Mesenteric fat pad (tissue), 1 donor: ENCODE data around the gene CFDP1. TPM values are rescaled to one million over a fixed set of nuclear protein-coding genes. Genes with fewer than 3 reads are reported as not detected.

Experiments
- DNase-seq: peaks from one replicate; pipeline ENCODE4 v3.0.0-alpha.2; 2020; ENCODE audit warnings: low spot score
- total RNA-seq: library from RNA; stranded (reverse); fragmentation: NEBNext Ultra II Directional; extraction: Animal tissue kit (Norgen Biotek cat#: 25700); gene quantifications from one replicate; pipeline ENCODE4 v1.2.1, GENCODE V29; 2021
- donor health status: DM: yes; HTN: yes; CAD: no.

Gene CFDP1
- total RNA-seq, 1 donor from 2014 or later = 43.1 TPM

DNA sequence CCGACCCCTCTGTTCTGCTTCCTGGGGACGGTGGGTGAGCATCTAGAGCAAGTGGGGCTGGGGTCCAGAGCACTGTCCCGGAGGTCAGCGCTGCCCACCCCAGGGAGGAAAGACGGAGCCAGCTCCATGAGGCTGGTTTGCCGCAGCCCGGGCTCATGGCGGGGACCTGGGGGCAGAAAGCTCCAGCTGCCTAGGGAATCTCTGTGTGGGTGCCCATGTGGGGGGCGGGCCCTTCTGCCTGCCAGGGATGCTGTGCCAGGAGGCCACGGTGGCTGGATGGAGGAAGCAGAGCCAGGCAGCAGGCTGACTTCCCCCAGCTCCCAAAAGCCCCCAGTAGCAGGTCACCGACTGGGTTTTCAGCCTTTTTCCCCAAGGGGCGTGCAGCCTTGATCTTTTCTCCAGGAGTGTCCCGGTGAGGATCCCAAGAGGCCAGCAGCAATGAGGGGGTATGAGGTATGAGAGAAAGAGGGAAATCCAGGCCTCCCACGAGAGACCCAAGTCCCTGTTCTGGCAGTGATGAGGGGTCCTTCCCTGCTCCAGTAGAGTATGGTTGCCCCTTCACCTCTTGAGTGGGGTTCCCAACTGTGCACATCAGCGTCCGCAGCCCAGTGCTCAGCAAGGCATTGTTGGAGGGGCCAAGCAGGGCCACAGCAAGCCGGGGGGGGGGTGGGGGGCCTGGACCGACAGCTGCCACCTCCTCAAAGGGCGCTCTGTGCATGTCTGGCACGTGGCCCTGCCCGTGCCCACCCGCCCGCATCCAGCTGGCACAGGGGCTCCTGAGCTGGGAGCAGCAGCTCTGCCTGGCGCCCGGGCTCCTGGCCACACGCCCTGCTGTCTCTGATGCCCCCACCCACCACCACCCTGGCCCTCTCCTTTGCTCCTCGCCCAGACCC is 166.3 kb downstream of the CFDP1 start:
- DNase-seq = no peak

DNA sequence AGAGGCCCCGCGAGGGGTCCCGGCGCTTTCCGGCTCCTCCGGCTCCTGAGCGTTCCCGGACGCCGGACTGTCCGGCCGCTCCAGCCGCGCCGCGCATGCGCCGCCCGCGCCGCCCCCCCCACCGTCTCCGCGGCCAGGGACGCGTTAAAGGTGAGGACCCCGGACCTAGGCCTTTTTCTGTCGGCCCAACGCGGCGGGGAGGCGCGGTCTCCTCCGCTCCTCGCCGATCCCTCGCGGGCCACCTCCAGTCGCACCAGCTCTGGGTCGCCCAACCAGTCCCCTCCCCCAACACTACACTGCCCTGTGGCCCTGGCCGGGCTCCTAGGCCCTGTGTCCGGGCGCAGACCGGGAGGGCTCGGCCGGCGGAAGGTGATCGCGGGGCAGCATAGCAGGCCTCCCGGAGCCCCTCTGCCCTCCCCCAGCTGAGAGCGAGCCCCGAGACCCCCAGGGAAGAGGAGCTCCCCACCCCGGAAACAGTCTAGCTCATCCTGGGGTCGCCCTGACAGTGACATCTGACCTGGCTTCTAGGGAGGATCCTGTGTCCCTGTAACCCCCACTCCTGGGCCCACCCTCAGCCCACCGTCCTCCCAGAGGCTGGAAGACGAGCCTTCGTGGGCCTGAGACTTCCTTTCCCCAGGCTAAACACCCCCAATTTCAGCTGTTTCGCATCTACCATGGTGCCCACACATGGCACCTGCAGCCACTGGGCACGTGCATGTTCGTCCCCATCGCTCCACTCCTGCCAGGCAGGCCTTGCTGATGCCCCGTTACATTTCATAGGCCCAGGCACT is 167.2 kb downstream of the CFDP1 start:
- no peak for DNase-seq

DNA sequence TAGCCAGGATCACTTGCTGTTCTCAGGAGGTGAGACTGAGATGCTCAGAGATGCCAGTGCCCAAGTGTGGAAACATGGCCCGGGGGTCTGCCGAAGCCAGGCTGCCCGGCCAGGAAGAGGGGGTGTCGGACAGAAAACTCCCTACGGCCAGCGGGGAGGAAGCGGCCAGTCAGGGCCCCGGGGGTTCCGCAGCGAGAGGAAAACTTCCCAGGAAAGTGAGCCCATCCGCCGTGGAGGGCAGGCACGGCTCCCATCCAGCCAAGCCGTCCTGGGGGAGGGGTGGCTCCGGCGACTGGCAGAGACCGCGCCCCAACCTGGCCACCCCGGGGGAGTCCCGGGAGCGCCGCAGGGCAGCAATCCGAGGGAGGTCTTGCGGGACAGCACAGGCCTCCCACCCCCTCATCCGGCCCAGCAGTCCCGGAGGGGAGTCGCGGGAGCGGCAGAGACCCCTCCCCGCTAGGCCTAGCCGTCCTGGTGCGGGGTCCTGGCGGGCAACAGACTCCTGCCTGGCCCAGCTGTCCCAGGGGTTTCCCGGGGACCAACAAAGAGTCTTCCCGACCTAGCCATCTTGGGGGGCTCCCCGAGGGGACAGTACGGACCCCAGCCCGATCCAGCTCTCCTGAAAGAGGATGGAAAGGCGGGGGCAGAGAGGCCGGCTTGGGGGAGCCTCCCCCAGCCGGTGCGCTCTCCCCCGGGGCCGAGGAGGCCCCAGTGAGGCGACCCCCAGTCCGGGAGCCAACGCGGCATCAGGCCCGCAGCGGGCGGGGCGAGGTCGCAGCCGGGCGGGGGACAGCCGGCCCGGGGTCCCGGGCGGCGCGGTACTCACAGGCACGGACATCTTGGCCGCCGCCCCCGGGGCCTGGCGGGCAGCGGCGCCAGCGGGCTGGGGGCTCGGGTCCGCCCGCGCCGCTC is 168.0 kb downstream of the CFDP1 start:
- DNase-seq = no peak

DNA sequence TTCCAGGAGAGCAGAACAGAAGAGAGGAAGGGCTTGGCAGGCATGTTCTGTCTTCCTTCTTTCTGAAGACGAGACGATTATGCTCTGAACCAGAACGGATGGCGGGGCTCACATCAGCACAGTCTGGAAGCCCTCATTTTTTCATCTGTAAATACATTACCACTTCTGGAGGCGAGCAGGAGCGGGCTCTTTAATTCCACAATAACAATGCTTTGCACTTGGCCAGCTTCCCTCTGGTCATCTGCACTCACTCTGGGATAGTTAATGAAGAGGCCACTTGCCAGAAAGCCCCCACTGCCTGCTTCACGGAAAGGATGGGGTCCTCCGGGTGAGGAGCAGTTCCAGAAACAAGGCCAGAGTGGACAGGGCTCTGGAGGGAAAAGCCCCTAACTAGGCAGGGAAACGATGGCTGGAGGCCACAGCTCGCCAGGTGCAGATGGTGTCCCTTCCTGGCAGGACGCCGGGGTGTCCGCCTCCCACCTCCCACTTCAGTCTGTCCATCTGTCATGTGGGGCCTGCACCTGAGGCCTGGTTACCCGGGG is 168.8 kb downstream of the CFDP1 start:
- DNase-seq = no peak

DNA sequence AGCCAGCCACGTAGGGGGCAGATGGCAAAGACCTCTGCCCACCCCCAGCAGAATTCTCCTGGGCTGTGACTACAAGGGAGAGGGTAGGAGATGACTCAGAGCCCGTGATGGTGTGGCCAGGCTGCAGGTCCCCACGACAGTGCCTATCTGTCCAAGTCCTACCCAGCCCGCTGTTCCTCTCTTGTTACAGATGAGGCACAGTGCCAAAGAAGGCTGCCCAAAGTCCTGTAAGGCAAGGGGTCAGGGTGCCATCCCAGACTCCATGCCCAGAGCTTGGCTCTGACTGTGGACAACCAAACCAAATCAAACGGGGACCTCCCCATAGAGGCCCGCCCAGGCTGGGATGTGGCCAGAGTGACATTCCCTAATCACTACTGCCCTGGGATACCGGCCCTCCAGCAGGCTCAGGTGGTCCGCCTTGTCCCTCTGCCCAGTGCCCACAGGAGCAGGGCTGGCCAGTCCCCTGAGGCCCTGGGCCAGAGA is 169.3 kb downstream of the CFDP1 start:
- DNase-seq = no peak

DNA sequence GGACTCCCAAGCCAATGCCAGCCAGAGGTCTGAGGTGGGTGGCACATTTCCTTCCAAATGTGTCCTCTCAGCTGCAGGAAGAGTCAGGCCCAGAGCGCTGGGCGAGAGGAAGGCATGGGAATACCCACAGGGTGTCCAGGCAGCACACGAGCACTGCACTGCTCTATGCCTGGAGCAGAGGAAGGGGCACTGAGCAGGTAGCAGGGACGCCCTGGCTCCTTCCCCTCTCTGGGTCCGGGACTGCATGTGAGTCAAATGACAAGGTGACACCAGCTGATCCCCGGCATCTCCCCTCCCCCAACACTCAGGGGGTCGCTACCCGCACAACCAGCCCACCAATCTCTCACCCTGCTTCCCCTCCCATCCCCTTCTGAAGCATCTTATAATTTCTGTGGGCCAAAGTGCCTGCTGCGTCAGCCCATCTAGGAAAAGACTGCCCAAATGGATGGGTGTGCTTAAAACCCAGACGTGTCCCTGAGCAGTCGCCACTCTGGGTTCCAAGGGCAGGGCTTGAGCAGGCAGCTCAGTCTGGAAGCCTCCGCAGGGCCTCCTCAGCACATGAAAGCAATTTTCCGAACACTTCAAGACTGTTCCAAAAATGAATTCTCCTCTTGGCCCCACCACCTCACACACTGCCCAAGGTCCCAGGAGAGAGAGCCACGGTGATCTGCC is 169.9 kb downstream of the CFDP1 start:
- no peak for DNase-seq

DNA sequence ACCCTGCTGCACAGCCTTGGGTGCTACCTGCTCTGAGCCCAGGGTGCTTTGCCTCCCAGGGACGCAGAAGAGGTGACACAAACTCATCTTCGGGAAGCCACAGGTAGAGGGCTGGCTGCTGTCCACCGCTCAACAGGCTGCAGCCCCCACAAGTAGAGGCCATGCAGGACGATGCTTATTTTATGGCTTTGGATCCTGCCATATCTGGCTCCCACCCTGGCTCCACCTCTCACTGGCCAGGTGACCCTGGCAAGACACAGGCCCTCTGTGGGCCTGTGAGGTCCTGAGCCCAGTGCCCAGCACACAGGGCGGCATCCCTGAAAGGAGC is 170.5 kb downstream of the CFDP1 start:
- no peak for DNase-seq

- no peak for DNase-seq
These were observed 171.1 kb downstream of the CFDP1 start for GRCh38 chr16:75262104-75262799.

DNA sequence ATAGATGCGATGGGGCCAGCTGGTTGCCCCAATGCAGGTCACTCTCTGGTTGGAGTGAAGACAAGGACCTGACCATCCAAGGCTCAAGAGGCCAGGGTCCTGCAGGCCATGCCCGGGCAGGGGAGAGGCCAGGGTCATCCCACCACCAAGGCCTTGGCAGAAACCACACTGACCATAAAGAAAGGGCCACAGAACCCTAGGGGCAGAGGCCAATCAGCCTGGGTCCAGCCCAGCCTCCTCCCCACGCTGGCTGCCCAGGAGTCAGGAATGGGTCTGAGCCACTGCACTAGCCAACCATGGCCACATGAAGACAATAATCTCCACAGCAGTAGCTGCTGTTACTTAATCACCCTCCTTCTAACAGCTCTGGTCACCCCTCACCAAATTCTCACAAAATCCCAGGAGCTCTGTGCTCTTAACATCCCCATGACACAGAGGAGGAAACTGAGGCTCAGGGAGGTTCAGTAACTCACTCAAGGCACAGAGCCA is 171.7 kb downstream of the CFDP1 start:
- no peak for DNase-seq

DNA sequence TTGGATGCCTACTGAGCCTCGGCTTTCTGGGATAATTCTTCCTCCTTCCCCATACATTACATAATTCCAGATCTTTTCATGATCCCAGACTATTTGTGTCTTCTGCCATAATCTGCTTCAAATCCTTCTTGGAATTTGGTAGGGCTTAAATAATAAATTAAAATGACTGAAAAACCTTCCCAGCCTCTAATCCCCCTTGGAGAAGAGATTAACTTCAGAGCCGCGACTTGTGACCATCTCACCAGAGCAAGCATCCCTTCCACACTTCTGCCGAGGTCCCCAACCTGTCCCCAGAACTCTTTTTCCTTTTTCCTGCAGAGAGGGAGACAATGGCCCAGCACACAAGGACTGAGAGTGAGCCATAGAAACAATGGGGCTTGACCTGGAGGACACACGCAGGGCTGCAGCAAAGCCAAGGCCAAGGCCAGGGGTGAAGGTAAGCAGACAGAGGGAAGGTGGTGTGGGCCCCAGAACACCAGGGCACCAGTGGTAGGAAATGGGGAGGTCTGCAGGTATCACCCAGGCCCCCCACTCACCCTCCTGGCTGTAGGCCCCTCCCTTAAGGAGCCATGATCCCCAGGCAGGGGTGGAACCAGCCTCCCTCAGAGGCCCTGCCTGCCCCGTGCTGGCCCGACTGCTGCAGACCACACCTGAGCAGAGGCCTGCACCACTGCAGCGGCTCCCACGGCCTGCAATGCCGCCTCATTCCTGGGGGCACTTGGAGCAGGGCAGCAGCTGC is 172.3 kb downstream of the CFDP1 start:
- no peak for DNase-seq

GRCh38 chr16:75258807-75259141 is 174.5 kb downstream of the CFDP1 start:
- no peak for DNase-seq

- DNase-seq = no peak
These were observed 175.2 kb downstream of the CFDP1 start for GRCh38 chr16:75257886-75258806.

- no peak for DNase-seq
These were observed 176.5 kb downstream of the CFDP1 start for GRCh38 chr16:75256696-75257343.

- no peak for DNase-seq
These were observed 177.2 kb downstream of the CFDP1 start for GRCh38 chr16:75256059-75256571.

GRCh38 chr16:75254359-75254837 is 178.9 kb downstream of the CFDP1 start:
- no peak for DNase-seq

- DNase-seq = no peak
These were observed 180.1 kb downstream of the CFDP1 start for GRCh38 chr16:75252946-75253911.
